H1 (cell line): ENCODE data around the gene ARHGAP22. TPM values are rescaled to one million over a fixed set of nuclear protein-coding genes. Genes with fewer than 3 reads are reported as not detected.

Experiments
- CBX5 ChIP-seq: fragments of 300-800, 300-1000 bp; sonication (generic); IDR thresholded peaks from 2 replicates; pipeline ENCODE4 v1.7.1; 2016; ENCODE audit warnings: antibody characterized with exemption, low read length, low read depth
- JUN ChIP-seq: IDR thresholded peaks from 2 replicates; pipeline ENCODE4 v1.6.1; 2011; ENCODE audit warnings: low read depth, mild to moderate bottlenecking, improper control_type of control experiment, low read length
- RNF2 ChIP-seq: fragments of 200-900, 300-1000 bp; sonication (generic); IDR thresholded peaks from 2 replicates; pipeline ENCODE4 v1.7.1; 2016; ENCODE audit warnings: borderline replicate concordance, low read depth, mild to moderate bottlenecking, antibody characterized with exemption, low read length; ENCODE audit not compliant: poor library complexity, severe bottlenecking; ENCODE audit errors: missing control alignments
- polyA plus RNA-seq, 7 experiments: library from polyadenylated mRNA; depleted of rRNA in 3 of 7; stranded (reverse) in 5 of 7; unstranded in 2 of 7; fragments of >200 nt in 5 of 7; fragments of 200-250 nt in 2 of 7; gene quantifications; 1 replicate in 5 of 7; 2 replicates in 1 of 7; 4 replicates in 1 of 7; pipeline versions ENCODE4 v1.2.1 to v1.2.3, GENCODE V29; 2011 to 2013; ENCODE audit warnings: missing spikeins in 2 of 7, mixed read lengths in 2 of 7
- total RNA-seq: library from RNA; stranded (reverse); fragmentation: NEBNext Ultra II Directional; extraction: Animal tissue kit (Norgen Biotek cat#: 25700); gene quantifications from 2 replicates; pipeline ENCODE4 v1.2.1, GENCODE V29; 2021

ARHGAP22 gene
- total and polyA plus RNA-seq, 2 of the 8 experiments (the other 6 are each of a cell fraction or from before 2014, with no cell fraction given), result 3.6 to 11.2 TPM

- TF ChIP-seq RNF2 (no peak), JUN (no peak), CBX5 (no peak)
Measured at GRCh38 chr10:48573045-48573444, 31.8 kb downstream of the ARHGAP22 start (continued).
